ENCODE data around the gene PLSCR1. TPM values are rescaled to one million over a fixed set of nuclear protein-coding genes. Genes with fewer than 3 reads are reported as not detected.
"Not testable (repeated sequence)": the region's sequence is repeated elsewhere in the genome, so short reads cannot be mapped to it uniquely, and the experiment has no call there.

The PLSCR1 gene
- total RNA-seq, 2 donors from 2014 or later, result 189 to 250 TPM

GRCh38 chr3:146491303-146491702 lies 53.1 kb downstream of the PLSCR1 start:
- H3K36me3 ChIP-seq (ENCODE audit: control insufficient read depth, insufficient read depth, low read length), result no peaks in the 10 kb centered on the region
- WGBS, 2 experiments (ENCODE audit: insufficient coverage in 1 of 2, insufficient read length in 1 of 2), result 97% methylated on average over 2 of the region's 2 CpGs; no CpG with 5 or more reads in 1 of the 2 experiments
- no peak overlapping the region for H3K9ac ChIP-seq (ENCODE audit: extremely low read depth, low read length, poor library complexity, severe bottlenecking)
- Mint-ChIP-seq H3K27ac (no peak overlapping the region), H3K36me3 (ENCODE audit: low read depth) (peaks cover 3% of the 10 kb centered on the region), H3K27me3 (ENCODE audit: insufficient read depth) (no peaks in the 10 kb centered on the region), H3K4me1 (no peaks in the 10 kb centered on the region), H3K9me3 (peaks cover 46% of the 10 kb centered on the region), H3K4me3 (no peak overlapping the region)
- no peak overlapping the region for H3K27ac ChIP-seq (ENCODE audit: low read depth, low read length)
- H3K27me3 ChIP-seq (ENCODE audit: control insufficient read depth, insufficient read depth, low read length, poor library complexity, severe bottlenecking), result no peaks in the 10 kb centered on the region
- H3K9me3 ChIP-seq (ENCODE audit: control insufficient read depth, low read length), result peaks cover 29% of the 10 kb centered on the region
- no peak overlapping the region for H3K4me3 ChIP-seq (ENCODE audit: low read length)
- no peak for TF ChIP-seq CTCF (conservative IDR thresholded peaks at IDR 0.05)
- no peaks in the 10 kb centered on the region for H3K4me1 ChIP-seq (ENCODE audit: control insufficient read depth, insufficient read depth, low read length)
- no peak for DNase-seq

- Mint-ChIP-seq H3K4me1 (no peaks in the 10 kb centered on the region), H3K4me3 (no peak overlapping the region), H3K36me3 (ENCODE audit: low read depth) (peaks cover 5% of the 10 kb centered on the region), H3K9me3 (peaks cover 54% of the 10 kb centered on the region), H3K27me3 (ENCODE audit: insufficient read depth) (no peaks in the 10 kb centered on the region), H3K27ac (no peak overlapping the region)
- Histone ChIP-seq H3K4me1 (ENCODE audit: control insufficient read depth, insufficient read depth, low read length) (no peaks in the 10 kb centered on the region), H3K9me3 (ENCODE audit: control insufficient read depth, low read length) (peaks cover 28% of the 10 kb centered on the region), H3K36me3 (ENCODE audit: control insufficient read depth, insufficient read depth, low read length) (no peaks in the 10 kb centered on the region), H3K4me3 (ENCODE audit: low read length) (no peak overlapping the region), H3K9ac (ENCODE audit: extremely low read depth, low read length, poor library complexity, severe bottlenecking) (no peak overlapping the region), H3K27ac (ENCODE audit: low read depth, low read length) (no peak overlapping the region), H3K27me3 (ENCODE audit: control insufficient read depth, insufficient read depth, low read length, poor library complexity, severe bottlenecking) (no peaks in the 10 kb centered on the region)
- no peak for TF ChIP-seq CTCF (conservative IDR thresholded peaks at IDR 0.05)
- DNase-seq, result no peak
These were observed 59.1 kb downstream of the PLSCR1 start for GRCh38 chr3:146485297-146485696.

GRCh38 chr3:146476094-146476740 lies 68.2 kb downstream of the PLSCR1 start:
- Mint-ChIP-seq H3K27me3 (ENCODE audit: insufficient read depth) (no peaks in the 10 kb centered on the region), H3K4me3 (no peak overlapping the region), H3K27ac (no peak overlapping the region), H3K9me3 (peaks cover 21% of the 10 kb centered on the region), H3K36me3 (ENCODE audit: low read depth) (peaks cover 6% of the 10 kb centered on the region), H3K4me1 (peaks cover 2% of the 10 kb centered on the region)
- Histone ChIP-seq H3K27me3 (ENCODE audit: control insufficient read depth, insufficient read depth, low read length, poor library complexity, severe bottlenecking) (no peaks in the 10 kb centered on the region), H3K4me1 (ENCODE audit: control insufficient read depth, insufficient read depth, low read length) (no peaks in the 10 kb centered on the region), H3K27ac (ENCODE audit: low read depth, low read length) (no peak overlapping the region), H3K9ac (ENCODE audit: extremely low read depth, low read length, poor library complexity, severe bottlenecking) (no peak overlapping the region), H3K9me3 (ENCODE audit: control insufficient read depth, low read length) (no peaks in the 10 kb centered on the region), H3K36me3 (ENCODE audit: control insufficient read depth, insufficient read depth, low read length) (no peaks in the 10 kb centered on the region), H3K4me3 (ENCODE audit: low read length) (no peak overlapping the region)
- DNase-seq, result no peak
- no peak for TF ChIP-seq CTCF (conservative IDR thresholded peaks at IDR 0.05)
- WGBS, 2 experiments (ENCODE audit: insufficient coverage in 1 of 2, insufficient read length in 1 of 2), result 91 to 96% methylated on average over 4 to 6 of the region's 6 CpGs

GRCh38 chr3:146474976-146475375 lies 69.4 kb downstream of the PLSCR1 start:
- not testable (repeated sequence) for H3K4me1 Mint-ChIP-seq; H3K4me1 ChIP-seq (ENCODE audit: control insufficient read depth, insufficient read depth, low read length); H3K4me3 ChIP-seq (ENCODE audit: low read length); H3K27me3 ChIP-seq (ENCODE audit: control insufficient read depth, insufficient read depth, low read length, poor library complexity, severe bottlenecking); H3K9me3 ChIP-seq (ENCODE audit: control insufficient read depth, low read length); H3K36me3 Mint-ChIP-seq (ENCODE audit: low read depth); H3K27ac Mint-ChIP-seq; H3K9ac ChIP-seq (ENCODE audit: extremely low read depth, low read length, poor library complexity, severe bottlenecking); H3K36me3 ChIP-seq (ENCODE audit: control insufficient read depth, insufficient read depth, low read length); H3K27ac ChIP-seq (ENCODE audit: low read depth, low read length); H3K4me3 Mint-ChIP-seq; H3K27me3 Mint-ChIP-seq (ENCODE audit: insufficient read depth); DNase-seq
- H3K9me3 Mint-ChIP-seq, result peaks cover 23% of the 10 kb centered on the region
- WGBS, 2 experiments (ENCODE audit: insufficient coverage in 1 of 2, insufficient read length in 1 of 2), result 100% methylated on average over 2 of the region's 2 CpGs; no CpG with 5 or more reads in 1 of the 2 experiments

Measured in endodermal cell (in vitro differentiated cells).